DMS153 (cell line): ENCODE results near the gene NCKAP5L.
"Not testable (repeated sequence)": the region's sequence is repeated elsewhere in the genome, so short reads cannot be mapped to it uniquely, and the experiment has no call there.

ENCODE experiments used
- DNase-seq: peaks from one replicate; lab custom pipeline; 2025; lab: John Stamatoyannopoulos, UW

Gene NCKAP5L

GRCh38 chr12:49800421-49801140 is 27.6 kb downstream of the NCKAP5L start:
- DNase-seq: no peak

- DNase-seq: no peak
Observed at GRCh38 chr12:49798934-49799333, 29.3 kb downstream of the NCKAP5L start.

GRCh38 chr12:49798248-49798647 is 30.0 kb downstream of the NCKAP5L start:
- no peak for DNase-seq

GRCh38 chr12:49797449-49797776 is 30.8 kb downstream of the NCKAP5L start:
- no peak for DNase-seq

GRCh38 chr12:49796606-49797448 is 31.4 kb downstream of the NCKAP5L start:
- DNase-seq: no peak

- no peak for DNase-seq
Observed at GRCh38 chr12:49796155-49796554, 32.1 kb downstream of the NCKAP5L start.

GRCh38 chr12:49795654-49796105 is 32.5 kb downstream of the NCKAP5L start:
- no peak for DNase-seq

GRCh38 chr12:49794811-49795653 is 33.2 kb downstream of the NCKAP5L start:
- no peak for DNase-seq

GRCh38 chr12:49794021-49794420 is 34.2 kb downstream of the NCKAP5L start:
- no peak for DNase-seq

GRCh38 chr12:49793620-49794019 is 34.6 kb downstream of the NCKAP5L start:
- no peak for DNase-seq

GRCh38 chr12:49792976-49793580 is 35.1 kb downstream of the NCKAP5L start:
- no peak for DNase-seq

- no peak for DNase-seq
Observed at GRCh38 chr12:49792181-49792970, 35.8 kb downstream of the NCKAP5L start.

GRCh38 chr12:49791700-49792099 is 36.5 kb downstream of the NCKAP5L start:
- DNase-seq: no peak

- no peak for DNase-seq
Observed at GRCh38 chr12:49790741-49791555, 37.3 kb downstream of the NCKAP5L start.

- DNase-seq: no peak
Observed at GRCh38 chr12:49789992-49790391, 38.2 kb downstream of the NCKAP5L start.

GRCh38 chr12:49787672-49788071 is 40.5 kb downstream of the NCKAP5L start:
- DNase-seq: no peak

- no peak for DNase-seq
Observed at GRCh38 chr12:49784756-49785409, 43.3 kb downstream of the NCKAP5L start.

GRCh38 chr12:49783917-49784676 is 44.1 kb downstream of the NCKAP5L start:
- DNase-seq: no peak

- DNase-seq: not testable (repeated sequence)
Observed at GRCh38 chr12:49780914-49781313, 47.3 kb downstream of the NCKAP5L start.
